Caco-2 (cell line): ENCODE results near the gene PRODH. TPM values are rescaled to one million over a fixed set of nuclear protein-coding genes. Genes with fewer than 3 reads are reported as not detected.

Experiments used
- BruUV-seq: library from RNA; stranded (reverse); fragments of 400-500 nt; replicated peaks from 2 replicates; lab custom pipeline; 2021; lab: Mats Ljungman, UMichigan
- CTCF ChIA-PET: fragments of 300-600 bp; sonication (Branson Sonifier 250); formaldehyde crosslinking; loops from one replicate; lab custom pipeline; 2022; ENCODE audit warnings: antibody characterized with exemption; lab: Charles Lee
- POLR2A ChIA-PET: fragments of 300-600 bp; sonication (Branson Sonifier 250); formaldehyde crosslinking; loops from one replicate; lab custom pipeline; 2022; ENCODE audit warnings: antibody characterized with exemption; lab: Charles Lee
- DNase-seq, 2 experiments: peaks; one replicate each; pipeline versions ENCODE4 v3.0.0 to v3.0.0-alpha.2; 2020 to 2022
- H3K27me3 ChIP-seq: replicated peaks from 2 replicates; pipeline ENCODE4 v1.6.0; 2011; ENCODE audit warnings: low read length; ENCODE audit not compliant: control insufficient read depth, insufficient read depth
- H3K36me3 ChIP-seq: 2 replicates; pipeline ENCODE4 v1.5.1; 2011; ENCODE audit warnings: low read length; ENCODE audit not compliant: control insufficient read depth, insufficient read depth
- H3K4me1 ChIP-seq: fragments of 250-450 bp; sonication (Bioruptor Pico); 2 replicates; pipeline ENCODE4 v1.5.1; 2020; ENCODE audit warnings: mild to moderate bottlenecking
- H3K4me3 ChIP-seq: 2 replicates; pipeline ENCODE4 v1.5.1; 2011; ENCODE audit warnings: low read depth, mild to moderate bottlenecking, control low read depth, low read length
- H3K9me3 ChIP-seq: fragments of 250-450 bp; sonication (Bioruptor Pico); 2 replicates; pipeline ENCODE4 v1.5.1; 2020; ENCODE audit warnings: mild to moderate bottlenecking, moderate library complexity
- H3K27ac Mint-ChIP-seq: one replicate; pipeline ENCODE4 v1.8.0; 2022; ENCODE audit warnings: mixed read lengths; ENCODE audit not compliant: unreplicated experiment
- H3K27me3 Mint-ChIP-seq: one replicate; pipeline ENCODE4 v1.8.0; 2022; ENCODE audit warnings: mixed read lengths; ENCODE audit not compliant: insufficient read depth, unreplicated experiment
- H3K36me3 Mint-ChIP-seq: one replicate; pipeline ENCODE4 v1.8.0; 2022; ENCODE audit warnings: mild to moderate bottlenecking, mixed read lengths; ENCODE audit not compliant: insufficient read depth, unreplicated experiment
- H3K4me1 Mint-ChIP-seq: one replicate; pipeline ENCODE4 v1.8.0; 2022; ENCODE audit warnings: low read depth, mixed read lengths; ENCODE audit not compliant: unreplicated experiment
- H3K4me3 Mint-ChIP-seq: one replicate; pipeline ENCODE4 v1.8.0; 2022; ENCODE audit warnings: mild to moderate bottlenecking, moderate library complexity, mixed read lengths; ENCODE audit not compliant: unreplicated experiment
- H3K9me3 Mint-ChIP-seq: one replicate; pipeline ENCODE4 v1.8.0; 2022; ENCODE audit warnings: mixed read lengths; ENCODE audit not compliant: unreplicated experiment
- intact Hi-C: fragments of 100-400 bp; cut with micrococcal nuclease; formaldehyde crosslinking; loops from one replicate; pipeline ENCODE4 v1.10.0; 2022; ENCODE audit not compliant: unreplicated experiment
- total RNA-seq: library from RNA; stranded (reverse); gene quantifications from 2 replicates; pipeline ENCODE4 v1.2.3, GENCODE V29; 2022
- TF ChIP-seq, protein P1 (sequence below), 2 experiments: fragments of 200-600 bp in 1 of 2; IDR thresholded peaks; 1 replicate in 1 of 2; 2 replicates in 1 of 2; pipeline versions ENCODE4 v1.5.1 to v1.8.0; 2011 to 2022; ENCODE audit warnings: antibody characterized with exemption in 1 of 2, control low read depth in 1 of 2, inconsistent platforms in 1 of 2, low read depth in 1 of 2, low read length in 1 of 2, mild to moderate bottlenecking in 1 of 2, moderate library complexity in 1 of 2; ENCODE audit not compliant: insufficient read depth in 1 of 2, severe bottlenecking in 1 of 2, unreplicated experiment in 1 of 2

The PRODH gene
- total RNA-seq, 1 experiment from 2014 or later: 47.9 TPM

DNA sequence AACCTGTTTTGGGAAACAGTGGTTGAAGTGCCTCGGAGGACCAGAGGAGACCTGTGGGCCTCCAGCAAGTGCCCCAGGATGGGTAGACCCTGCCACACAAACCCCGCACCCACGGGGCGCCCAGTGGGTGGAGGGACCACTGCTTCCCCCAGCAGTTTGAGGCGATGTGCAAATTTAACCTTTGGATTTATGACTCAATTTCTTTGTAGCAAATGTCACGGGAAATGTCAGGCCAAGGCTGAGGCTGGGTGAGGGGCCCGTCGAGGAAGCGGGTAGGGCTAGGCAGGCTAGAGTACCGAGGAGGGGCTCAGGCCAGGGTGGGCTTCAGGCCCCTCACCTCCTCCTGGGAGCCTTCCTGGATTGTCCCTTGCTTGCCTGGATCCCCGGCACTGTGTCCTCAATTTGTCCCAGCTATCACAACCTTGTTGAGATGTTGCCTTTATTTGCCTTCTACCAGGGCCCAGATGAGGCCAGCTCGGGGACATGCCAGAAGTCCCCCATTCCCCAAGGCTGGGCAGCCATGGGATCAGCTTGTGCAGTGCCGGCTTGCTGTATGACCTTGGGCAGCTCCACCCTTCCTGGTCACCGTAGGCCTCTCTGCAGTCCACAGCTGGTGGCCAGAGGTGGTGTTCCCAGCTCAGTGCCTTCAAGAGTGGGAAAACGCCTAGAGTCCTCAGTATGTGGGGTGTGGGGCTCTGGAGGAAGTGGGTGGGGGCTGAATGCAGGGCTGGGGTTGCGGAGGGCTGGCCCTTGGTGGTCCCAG, 39.5 kb upstream of the PRODH start:
- H3K27ac Mint-ChIP-seq: no peak overlapping the region
- DNase-seq: no peak
- no peaks in the 10 kb centered on the region for H3K27me3 Mint-ChIP-seq
- Histone ChIP-seq H3K4me1 (0 out of 2 replicates have a peak, but pooled peaks cover 3% of the 10 kb centered on the region), H3K36me3 (no peaks in the 10 kb centered on the region), H3K27me3 (no peaks in the 10 kb centered on the region), H3K4me3 (no peak overlapping the region), H3K9me3 (no peaks in the 10 kb centered on the region)
- H3K9me3 Mint-ChIP-seq: no peaks in the 10 kb centered on the region
- no peaks in the 10 kb centered on the region for H3K36me3 Mint-ChIP-seq
- H3K4me1 Mint-ChIP-seq: no peaks in the 10 kb centered on the region
- BruUV-seq: no TSS peak
- intact Hi-C loops: no loop called here
- TF ChIP-seq, protein P1, sequence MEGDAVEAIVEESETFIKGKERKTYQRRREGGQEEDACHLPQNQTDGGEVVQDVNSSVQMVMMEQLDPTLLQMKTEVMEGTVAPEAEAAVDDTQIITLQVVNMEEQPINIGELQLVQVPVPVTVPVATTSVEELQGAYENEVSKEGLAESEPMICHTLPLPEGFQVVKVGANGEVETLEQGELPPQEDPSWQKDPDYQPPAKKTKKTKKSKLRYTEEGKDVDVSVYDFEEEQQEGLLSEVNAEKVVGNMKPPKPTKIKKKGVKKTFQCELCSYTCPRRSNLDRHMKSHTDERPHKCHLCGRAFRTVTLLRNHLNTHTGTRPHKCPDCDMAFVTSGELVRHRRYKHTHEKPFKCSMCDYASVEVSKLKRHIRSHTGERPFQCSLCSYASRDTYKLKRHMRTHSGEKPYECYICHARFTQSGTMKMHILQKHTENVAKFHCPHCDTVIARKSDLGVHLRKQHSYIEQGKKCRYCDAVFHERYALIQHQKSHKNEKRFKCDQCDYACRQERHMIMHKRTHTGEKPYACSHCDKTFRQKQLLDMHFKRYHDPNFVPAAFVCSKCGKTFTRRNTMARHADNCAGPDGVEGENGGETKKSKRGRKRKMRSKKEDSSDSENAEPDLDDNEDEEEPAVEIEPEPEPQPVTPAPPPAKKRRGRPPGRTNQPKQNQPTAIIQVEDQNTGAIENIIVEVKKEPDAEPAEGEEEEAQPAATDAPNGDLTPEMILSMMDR (IDR thresholded peaks at IDR 0.05; ENCODE audit: insufficient read depth in 1 of 2, low read depth in 1 of 2, low read length in 1 of 2, severe bottlenecking in 1 of 2, unreplicated experiment in 1 of 2): no peak
- no peak overlapping the region for H3K4me3 Mint-ChIP-seq
- POLR2A ChIA-PET: no interaction called here
- CTCF ChIA-PET: no interaction called here

- H3K4me1 Mint-ChIP-seq: no peaks in the 10 kb centered on the region
- POLR2A ChIA-PET: no interaction called here
Measured at GRCh38 chr22:18974477-18975180, 38.5 kb upstream of the PRODH start.

More at GRCh38 chr22:18974477-18975180, 38.5 kb upstream of the PRODH start:
- no peak overlapping the region for H3K4me3 Mint-ChIP-seq
- H3K9me3 ChIP-seq: no peaks in the 10 kb centered on the region
- H3K27me3 Mint-ChIP-seq: no peaks in the 10 kb centered on the region
- H3K4me1 ChIP-seq: 0 out of 2 replicates have a peak, but pooled peaks cover 3% of the 10 kb centered on the region
- intact Hi-C loops: no loop called here
- no peaks in the 10 kb centered on the region for H3K36me3 Mint-ChIP-seq
- TF ChIP-seq, protein P1 (IDR thresholded peaks at IDR 0.05; ENCODE audit: insufficient read depth in 1 of 2, low read depth in 1 of 2, low read length in 1 of 2, severe bottlenecking in 1 of 2, unreplicated experiment in 1 of 2): no peak
- H3K27me3 ChIP-seq: no peaks in the 10 kb centered on the region
- CTCF ChIA-PET: no interaction called here
- H3K4me3 ChIP-seq: no peak overlapping the region
- BruUV-seq: no TSS peak
- H3K36me3 ChIP-seq: no peaks in the 10 kb centered on the region
- no peak overlapping the region for H3K27ac Mint-ChIP-seq
- no peak for DNase-seq
- no peaks in the 10 kb centered on the region for H3K9me3 Mint-ChIP-seq
